Smooth muscle cell (in vitro differentiated cells): ENCODE measurements around the gene PCSK2. TPM values are rescaled to one million over a fixed set of nuclear protein-coding genes. Genes with fewer than 3 reads are reported as not detected.

Experiments
- DNase-seq: peaks from one replicate; lab custom pipeline; 2025; ENCODE audit not compliant: unreplicated experiment; lab: John Stamatoyannopoulos, UW
- H2AFZ ChIP-seq: fragments of 200-600 bp; sonication (generic); 2 replicates; pipeline ENCODE4 v1.6.0; 2016; ENCODE audit warnings: antibody characterized with exemption, low read depth, mild to moderate bottlenecking
- H3F3A ChIP-seq: fragments of 200-600 bp; sonication (generic); 2 replicates; pipeline ENCODE4 v1.6.0; 2017; ENCODE audit warnings: antibody characterized with exemption, low read depth
- H3K27ac ChIP-seq: fragments of 200-600 bp; sonication (generic); 2 replicates; pipeline ENCODE4 v1.5.1; 2016; ENCODE audit warnings: low read depth, mild to moderate bottlenecking
- H3K27me3 ChIP-seq: fragments of 200-600 bp; sonication (generic); 2 replicates; pipeline ENCODE4 v1.6.1; 2016; ENCODE audit warnings: low read depth, mild to moderate bottlenecking
- H3K36me3 ChIP-seq: fragments of 200-600 bp; sonication (generic); 2 replicates; pipeline ENCODE4 v1.5.1; 2016; ENCODE audit warnings: low read depth
- H3K4me1 ChIP-seq: fragments of 200-600 bp; sonication (generic); 2 replicates; pipeline ENCODE4 v1.5.1; 2016; ENCODE audit warnings: low read depth
- H3K4me2 ChIP-seq: fragments of 200-600 bp; sonication (generic); 2 replicates; pipeline ENCODE4 v1.6.0; 2016; ENCODE audit warnings: mild to moderate bottlenecking
- H3K4me3 ChIP-seq: fragments of 200-600 bp; sonication (generic); 2 replicates; pipeline ENCODE4 v1.5.1; 2016; ENCODE audit warnings: mild to moderate bottlenecking
- H3K79me2 ChIP-seq: fragments of 200-600 bp; sonication (generic); 2 replicates; pipeline ENCODE4 v1.6.0; 2016; ENCODE audit warnings: low read depth, mild to moderate bottlenecking
- H3K9ac ChIP-seq: fragments of 200-600 bp; sonication (generic); 2 replicates; pipeline ENCODE4 v1.6.0; 2016; ENCODE audit warnings: low read depth
- H3K9me3 ChIP-seq: fragments of 200-600 bp; sonication (generic); replicated peaks from 2 replicates; pipeline ENCODE4 v1.5.1; 2016; ENCODE audit warnings: low read depth
- H4K20me1 ChIP-seq: fragments of 200-600 bp; sonication (generic); 2 replicates; pipeline ENCODE4 v1.6.0; 2016; ENCODE audit warnings: low read depth
- CTCF ChIP-seq: fragments of 200-600 bp; sonication (generic); IDR thresholded peaks from 2 replicates; pipeline ENCODE4 v1.5.1; 2017; ENCODE audit warnings: borderline replicate concordance, mild to moderate bottlenecking, antibody characterized with exemption; ENCODE audit not compliant: insufficient read depth, poor library complexity, severe bottlenecking
- WGBS: methylation state at CpG from one replicate; pipeline ENCODE4 v1.1.7; 2016; ENCODE audit warnings: low lambda C conversion rate; 5-methylcytosine and 5-hydroxymethylcytosine counted together
- polyA plus RNA-seq: library from polyadenylated mRNA; unstranded; fragments of >200 nt; fragmentation: Nextera tagmentation; extraction: Ambion mirVana; gene quantifications from 2 replicates; pipeline ENCODE4 v1.2.1, GENCODE V29; 2016
- total RNA-seq: library from RNA; depleted of rRNA; stranded (reverse); fragments of >200 nt; gene quantifications from 2 replicates; pipeline ENCODE4 v1.2.3, GENCODE V29; 2014

PCSK2 gene
- total and polyA plus RNA-seq, 2 experiments from 2014 or later = not detected

DNA sequence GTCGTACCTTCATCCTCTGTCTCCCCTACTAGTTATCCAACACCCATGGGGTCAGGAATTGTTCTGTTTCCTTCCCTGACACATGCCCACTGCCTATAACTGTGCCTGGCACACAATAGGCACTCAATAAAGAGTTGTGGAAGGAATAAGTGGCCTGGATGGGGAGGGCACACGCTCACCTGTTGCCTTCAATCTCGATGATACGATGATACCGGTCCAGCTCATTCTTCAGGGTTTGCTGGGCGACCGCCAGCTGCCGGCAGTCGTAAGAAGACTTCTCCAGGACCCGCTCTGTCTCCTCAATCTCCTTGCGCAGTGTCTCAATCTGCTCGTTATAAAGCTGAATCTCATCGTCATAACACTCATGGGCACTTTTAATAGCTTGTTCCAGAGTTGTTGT, 271.8 kb downstream of the PCSK2 start:
- Histone ChIP-seq H3K4me2 (no peak overlapping the region), H3K4me1 (no peaks in the 10 kb centered on the region), H3K79me2 (no peaks in the 10 kb centered on the region), H2AFZ (no peak overlapping the region), H3K9ac (no peak overlapping the region), H3K27ac (no peak overlapping the region), H3K9me3 (no peaks in the 10 kb centered on the region), H4K20me1 (no peaks in the 10 kb centered on the region), H3K4me3 (no peak overlapping the region), H3K27me3 (no peaks in the 10 kb centered on the region), H3F3A (no peaks in the 10 kb centered on the region), H3K36me3 (no peaks in the 10 kb centered on the region)
- TF ChIP-seq CTCF = no peak
- DNase-seq = no peak
- 90% methylated on average over 13 of the region's 13 CpGs for WGBS

- Histone ChIP-seq H3K4me1 (no peaks in the 10 kb centered on the region), H3K4me3 (no peak overlapping the region), H3K4me2 (no peak overlapping the region), H3K79me2 (no peaks in the 10 kb centered on the region), H3K9ac (no peak overlapping the region), H3F3A (no peaks in the 10 kb centered on the region), H2AFZ (no peak overlapping the region), H4K20me1 (no peaks in the 10 kb centered on the region), H3K36me3 (no peaks in the 10 kb centered on the region), H3K27ac (no peak overlapping the region), H3K27me3 (no peaks in the 10 kb centered on the region), H3K9me3 (no peaks in the 10 kb centered on the region)
- WGBS = 71% methylated on average over 5 of the region's 5 CpGs
- no peak for TF ChIP-seq CTCF
- no peak for DNase-seq
Measured at GRCh38 chr20:17499041-17499440, 272.2 kb downstream of the PCSK2 start.

DNA sequence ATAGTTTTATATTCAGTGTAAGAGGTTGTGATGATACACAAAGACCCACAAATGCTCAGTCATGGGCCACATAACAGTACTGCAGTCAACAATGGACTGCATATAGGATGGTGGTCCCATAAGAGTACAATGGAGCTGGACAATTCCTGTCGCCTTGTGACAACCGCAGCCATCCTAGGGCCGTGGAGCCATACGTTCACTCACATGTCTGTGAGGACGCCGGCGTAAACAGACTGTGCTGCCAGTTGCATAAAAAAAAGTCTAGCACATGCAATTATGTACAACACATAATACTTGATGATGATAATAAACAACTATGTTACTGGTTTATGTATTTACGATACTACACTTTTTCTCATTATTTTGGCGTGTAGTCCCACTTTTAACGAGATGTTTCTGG, 273.4 kb downstream of the PCSK2 start:
- Histone ChIP-seq H3K27me3 (no peaks in the 10 kb centered on the region), H3K9me3 (no peaks in the 10 kb centered on the region), H3K4me1 (no peaks in the 10 kb centered on the region), H3K79me2 (no peaks in the 10 kb centered on the region), H2AFZ (no peak overlapping the region), H4K20me1 (no peaks in the 10 kb centered on the region), H3K4me3 (no peak overlapping the region), H3F3A (no peaks in the 10 kb centered on the region), H3K36me3 (no peaks in the 10 kb centered on the region), H3K4me2 (no peak overlapping the region), H3K27ac (no peak overlapping the region), H3K9ac (no peak overlapping the region)
- no peak for DNase-seq
- TF ChIP-seq CTCF = no peak
- 84% methylated on average over 10 of the region's 10 CpGs for WGBS

GRCh38 chr20:17500826-17501225, 274.0 kb downstream of the PCSK2 start:
- WGBS = 92% methylated on average over 7 of the region's 7 CpGs
- Histone ChIP-seq H3K4me2 (no peak overlapping the region), H3K27ac (no peak overlapping the region), H3K4me3 (no peak overlapping the region), H3K4me1 (no peaks in the 10 kb centered on the region), H2AFZ (no peak overlapping the region), H3K9ac (no peak overlapping the region), H3K36me3 (no peaks in the 10 kb centered on the region), H3F3A (peaks cover 3% of the 10 kb centered on the region), H3K27me3 (no peaks in the 10 kb centered on the region), H4K20me1 (no peaks in the 10 kb centered on the region), H3K79me2 (no peaks in the 10 kb centered on the region), H3K9me3 (no peaks in the 10 kb centered on the region)
- no peak for TF ChIP-seq CTCF
- DNase-seq = no peak
